PC-9 (cell line): Measurements from ENCODE around the gene SLC27A4. TPM values are rescaled to one million over a fixed set of nuclear protein-coding genes. Genes with fewer than 3 reads are reported as not detected.

Experiments
- BruUV-seq: library from RNA; stranded (reverse); fragments of 400-500 nt; replicated peaks from 2 replicates; lab custom pipeline; 2021; lab: Mats Ljungman, UMichigan
- CTCF ChIA-PET: fragments of 300-600 bp; sonication (Branson Sonifier 250); formaldehyde crosslinking; loops from one replicate; lab custom pipeline; 2022; ENCODE audit warnings: antibody characterized with exemption; lab: Charles Lee
- POLR2A ChIA-PET: fragments of 300-600 bp; sonication (Branson Sonifier 250); formaldehyde crosslinking; loops from one replicate; lab custom pipeline; 2022; ENCODE audit warnings: antibody characterized with exemption; ENCODE audit not compliant: unreplicated experiment; lab: Charles Lee
- DNase-seq, 2 experiments: peaks; one replicate each; pipeline versions ENCODE4 v3.0.0 to v3.0.0-alpha.2; 2015 to 2022; ENCODE audit warnings: mixed read lengths in 1 of 2
- H2AFZ ChIP-seq: fragments of 200-600 bp; sonication (generic); 2 replicates; pipeline ENCODE4 v1.8.1; 2017; ENCODE audit warnings: antibody characterized with exemption
- H3F3A ChIP-seq: fragments of 200-600 bp; sonication (generic); 2 replicates; pipeline ENCODE4 v1.8.1; 2017; ENCODE audit warnings: antibody characterized with exemption, mild to moderate bottlenecking, low read depth; ENCODE audit not compliant: insufficient read depth
- H3K27ac ChIP-seq: fragments of 200-600 bp; sonication (generic); 2 replicates; pipeline ENCODE4 v1.6.1; 2016; ENCODE audit warnings: mixed run types
- H3K27me3 ChIP-seq: fragments of 200-600 bp; sonication (generic); 2 replicates; pipeline ENCODE4 v1.6.1; 2016; ENCODE audit warnings: low read depth, mixed run types; ENCODE audit not compliant: insufficient read depth
- H3K36me3 ChIP-seq: fragments of 200-600 bp; sonication (generic); 2 replicates; pipeline ENCODE4 v1.6.1; 2016; ENCODE audit warnings: low read depth, mixed run types
- H3K4me1 ChIP-seq: fragments of 200-600 bp; sonication (generic); replicated peaks from 2 replicates; pipeline ENCODE4 v1.6.1; 2016; ENCODE audit warnings: mixed run types; ENCODE audit not compliant: insufficient read depth
- H3K4me2 ChIP-seq: fragments of 200-600 bp; sonication (generic); 2 replicates; pipeline ENCODE4 v1.6.1; 2017; ENCODE audit warnings: mixed run types
- H3K4me3 ChIP-seq: fragments of 200-600 bp; sonication (generic); 2 replicates; pipeline ENCODE4 v1.6.1; 2016; ENCODE audit warnings: mixed run types
- H3K79me2 ChIP-seq: fragments of 200-600 bp; sonication (generic); 2 replicates; pipeline ENCODE4 v1.6.1; 2017; ENCODE audit warnings: low read depth, mixed run types
- H3K9me2 ChIP-seq: fragments of 200-600 bp; sonication (generic); 2 replicates; pipeline ENCODE4 v1.8.1; 2017; ENCODE audit warnings: mild to moderate bottlenecking; ENCODE audit not compliant: insufficient read depth
- H3K9me3 ChIP-seq: fragments of 200-600 bp; sonication (generic); 2 replicates; pipeline ENCODE4 v1.8.1; 2016; ENCODE audit warnings: low read depth; ENCODE audit not compliant: insufficient read depth
- H4K20me1 ChIP-seq: fragments of 200-600 bp; sonication (generic); 2 replicates; pipeline ENCODE4 v1.8.1; 2017; ENCODE audit not compliant: insufficient read depth
- CTCF ChIP-seq: fragments of 200-600 bp; sonication (generic); conservative IDR thresholded peaks from 2 replicates; pipeline ENCODE4 v1.6.1; 2017; ENCODE audit warnings: mixed run types, antibody characterized with exemption, mild to moderate bottlenecking, moderate library complexity
- EZH2 ChIP-seq: fragments of 200-600 bp; sonication (generic); IDR thresholded peaks from 2 replicates; pipeline ENCODE4 v1.8.0; 2017; ENCODE audit warnings: antibody characterized with exemption, low read depth
- intact Hi-C: fragments of 100-400 bp; cut with micrococcal nuclease; formaldehyde crosslinking; loops from one replicate; pipeline ENCODE4 v1.10.0; 2022; ENCODE audit not compliant: unreplicated experiment
- total RNA-seq: library from RNA; stranded (reverse); gene quantifications from 2 replicates; pipeline ENCODE4 v1.2.3, GENCODE V29; 2021

SLC27A4 gene
- total RNA-seq, 1 experiment from 2014 or later = 30.4 TPM

GRCh38 chr9:128372784-128373183 is 32.5 kb downstream of the SLC27A4 start:
- CTCF ChIA-PET = no interaction called here
- peaks cover 50% of the 10 kb centered on the region for H3K79me2 ChIP-seq
- no peaks in the 10 kb centered on the region for H3K9me2 ChIP-seq
- H3K4me3 ChIP-seq = peak overlapping the region; percentile 66; the same call in 1 of the 2 replicates
- no TSS peak for BruUV-seq
- H3F3A ChIP-seq = peaks cover 21% of the 10 kb centered on the region
- POLR2A ChIA-PET = no interaction called here
- no peaks in the 10 kb centered on the region for H3K27me3 ChIP-seq
- peaks cover 18% of the 10 kb centered on the region; the same call in 1 of the 2 replicates for H3K4me1 ChIP-seq
- H4K20me1 ChIP-seq = no peaks in the 10 kb centered on the region; the same call in 1 of the 2 replicates
- no peaks in the 10 kb centered on the region; the same call in 1 of the 2 replicates for H3K36me3 ChIP-seq
- no peak overlapping the region for H2AFZ ChIP-seq
- H3K4me2 ChIP-seq = peak overlapping the region; percentile 91
- no peak for DNase-seq
- intact Hi-C loops = loop anchor here (5.0 kb wide), 1 partner anchor 740 kb away; the partner anchor contains the start of genes CRAT and PTPA
- H3K9me3 ChIP-seq = no peaks in the 10 kb centered on the region
- no peak overlapping the region for H3K27ac ChIP-seq
- TF ChIP-seq EZH2 (no peak), CTCF (no peak)

GRCh38 chr9:128374221-128374675 is 33.9 kb downstream of the SLC27A4 start:
- Histone ChIP-seq H3K4me2 (no peak overlapping the region), H2AFZ (no peak overlapping the region), H3K4me1 (peaks cover 18% of the 10 kb centered on the region; the same call in 1 of the 2 replicates), H3K9me3 (no peaks in the 10 kb centered on the region), H3K27ac (no peak overlapping the region), H3K36me3 (no peaks in the 10 kb centered on the region; the same call in 1 of the 2 replicates), H4K20me1 (no peaks in the 10 kb centered on the region; the same call in 1 of the 2 replicates), H3K4me3 (no peak overlapping the region), H3K27me3 (no peaks in the 10 kb centered on the region), H3K79me2 (peaks cover 50% of the 10 kb centered on the region), H3K9me2 (no peaks in the 10 kb centered on the region), H3F3A (peaks cover 21% of the 10 kb centered on the region)
- BruUV-seq = no TSS peak
- POLR2A ChIA-PET = no interaction called here
- intact Hi-C loops = loop anchor here (5.0 kb wide), 1 partner anchor 738 kb away; the partner anchor contains the start of genes CRAT and PTPA
- DNase-seq = no peak
- TF ChIP-seq EZH2 (no peak), CTCF (no peak)
- CTCF ChIA-PET = interaction anchor here (0.5 kb wide), 1 partner anchor 47 kb away, joined by 5 read pairs; no protein-coding TSS in a partner anchor

GRCh38 chr9:128375865-128376264 is 35.5 kb downstream of the SLC27A4 start:
- intact Hi-C loops = no loop called here
- Histone ChIP-seq H3F3A (peaks cover 10% of the 10 kb centered on the region; the same call in 1 of the 2 replicates), H3K27ac (no peak overlapping the region), H3K9me3 (no peaks in the 10 kb centered on the region), H3K4me3 (no peak overlapping the region), H2AFZ (no peak overlapping the region), H3K27me3 (no peaks in the 10 kb centered on the region), H4K20me1 (no peaks in the 10 kb centered on the region; the same call in 1 of the 2 replicates), H3K79me2 (peaks cover 50% of the 10 kb centered on the region), H3K4me1 (peaks cover 8% of the 10 kb centered on the region; the same call in 1 of the 2 replicates), H3K4me2 (no peak overlapping the region), H3K36me3 (no peaks in the 10 kb centered on the region; the same call in 1 of the 2 replicates), H3K9me2 (no peaks in the 10 kb centered on the region)
- ChIA-PET CTCF (no interaction called here), POLR2A (interaction anchor here (0.7 kb wide), 1 partner anchor 1225 kb away, joined by 9 read pairs; no protein-coding TSS in a partner anchor)
- DNase-seq = no peak
- no TSS peak for BruUV-seq
- no peak for TF ChIP-seq CTCF
- TF ChIP-seq EZH2 = no peak
